Epithelial cell of esophagus (primary cell): ENCODE data around the gene R3HDM4.

Experiments
- DNase-seq: peaks from one replicate; pipeline ENCODE4 v3.0.0; 2010; ENCODE audit warnings: low read depth
- H3K4me3 ChIP-seq: 2 replicates; pipeline ENCODE4 v1.5.1; 2011; ENCODE audit warnings: mild to moderate bottlenecking, low read length, control low read depth
- CTCF ChIP-seq: IDR thresholded peaks from 2 replicates; pipeline ENCODE4 v1.5.1; 2011; ENCODE audit warnings: low read depth, mild to moderate bottlenecking, low read length, control low read depth, inconsistent platforms; ENCODE audit not compliant: insufficient read depth; ENCODE audit errors: missing control alignments

The R3HDM4 gene

DNA sequence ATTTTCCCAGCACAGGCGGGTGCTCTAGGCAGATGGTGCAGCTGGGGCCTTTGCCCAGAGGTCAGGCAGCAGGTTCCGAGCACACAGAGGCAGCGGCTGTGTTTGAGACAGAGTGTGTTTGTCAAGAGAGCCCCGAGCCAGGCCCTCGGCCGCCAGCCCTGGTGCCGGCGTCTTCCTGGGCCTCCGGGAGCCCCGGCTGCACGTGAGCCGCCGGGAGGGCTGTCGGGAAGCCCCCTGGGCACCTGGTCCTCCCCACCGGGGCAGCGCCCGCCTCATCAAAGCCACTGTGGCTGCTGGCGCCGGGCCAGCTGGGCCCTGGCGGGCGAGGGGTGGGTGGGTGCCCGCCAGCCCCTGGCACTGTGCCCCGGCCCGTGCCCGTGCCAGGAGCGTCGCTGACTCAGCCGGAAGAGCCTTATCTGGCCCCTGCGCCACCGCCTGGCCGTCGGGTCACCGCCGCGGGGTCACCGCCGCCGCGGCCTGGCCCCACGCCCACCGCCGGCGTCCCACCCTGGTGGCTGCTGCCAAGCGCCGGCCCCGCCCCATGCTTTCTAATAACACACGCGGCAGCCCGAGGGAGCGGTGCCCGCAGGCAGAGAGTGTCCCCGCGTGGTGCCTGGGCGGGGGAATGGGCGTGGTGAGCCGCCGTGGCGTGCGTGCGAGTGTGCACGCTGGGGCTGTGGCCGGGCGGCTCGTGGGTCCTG is 27.7 kb upstream of the R3HDM4 start:
- H3K4me3 ChIP-seq = peak overlapping the region; percentile 29
- TF ChIP-seq CTCF = no peak

GRCh38 chr19:939922-940321 is 26.9 kb upstream of the R3HDM4 start:
- H3K4me3 ChIP-seq = no peak overlapping the region
- DNase-seq = no peak
- TF ChIP-seq CTCF = no peak

More for the DNA sequence above, 27.7 kb upstream of the R3HDM4 start:
- DNase-seq = peak; percentile 48

- TF ChIP-seq CTCF = no peak
- no peak for DNase-seq
- no peak overlapping the region for H3K4me3 ChIP-seq
These were observed 26.4 kb upstream of the R3HDM4 start for GRCh38 chr19:939439-939838.

DNA sequence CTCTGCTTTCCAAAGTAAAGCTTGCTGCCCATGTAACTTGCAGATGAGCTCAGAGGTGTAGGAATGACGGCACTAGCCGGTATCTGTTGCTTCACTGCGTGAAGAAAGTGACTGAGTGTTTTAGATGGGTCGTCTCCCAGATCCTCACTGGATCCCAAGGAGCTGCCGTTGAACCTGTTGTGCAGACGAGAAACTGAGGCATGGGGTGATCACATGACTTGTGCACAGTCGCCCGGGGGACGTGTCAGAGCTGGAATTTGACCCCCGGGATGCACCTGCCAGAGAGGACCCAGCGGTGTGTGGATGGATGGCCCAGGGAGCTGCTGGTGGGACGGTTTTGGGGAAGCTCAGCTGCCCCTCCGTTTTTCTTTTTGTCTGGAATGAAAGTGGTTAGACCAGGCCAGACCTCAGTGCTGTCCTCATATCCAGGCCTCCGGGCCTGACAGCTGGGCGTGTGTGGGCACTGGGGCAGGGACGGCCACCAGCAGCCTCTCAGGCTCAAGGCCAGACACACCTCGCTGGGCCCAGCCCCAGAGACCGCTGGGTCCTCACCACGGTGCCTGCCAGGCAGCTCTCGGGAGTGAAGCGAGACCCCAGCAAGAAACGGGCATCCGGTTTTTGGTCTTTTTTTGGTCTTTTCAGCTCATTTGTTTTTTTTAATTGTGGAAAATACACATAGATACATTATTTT is 25.4 kb upstream of the R3HDM4 start:
- no peak for DNase-seq
- TF ChIP-seq CTCF = no peak
- no peak overlapping the region for H3K4me3 ChIP-seq

DNA sequence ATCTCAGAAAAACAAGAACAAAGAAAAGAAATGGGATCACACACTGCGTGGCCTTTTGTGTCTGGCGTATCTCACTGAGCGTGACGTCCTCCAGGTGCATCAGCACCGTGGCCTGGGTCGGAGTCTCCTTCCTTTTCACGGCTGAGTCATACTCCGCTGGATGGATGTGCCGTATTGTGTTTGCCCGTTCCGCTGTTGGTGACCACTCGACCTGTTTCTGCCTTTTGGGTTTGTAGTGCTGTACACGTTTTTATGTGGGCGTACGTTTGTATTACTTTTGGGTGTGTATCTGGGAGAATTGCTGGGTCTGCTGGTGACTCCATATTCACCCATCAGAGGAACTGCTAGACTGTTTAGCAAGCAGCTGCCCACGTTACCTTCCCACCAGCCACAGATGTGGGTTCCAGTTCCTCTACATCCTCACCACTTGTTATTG is 24.3 kb upstream of the R3HDM4 start:
- TF ChIP-seq CTCF = no peak
- no peak for DNase-seq
- no peak overlapping the region for H3K4me3 ChIP-seq

- no peak for DNase-seq
- no peak for TF ChIP-seq CTCF
These were observed 23.1 kb upstream of the R3HDM4 start for GRCh38 chr19:936175-936546.

DNA sequence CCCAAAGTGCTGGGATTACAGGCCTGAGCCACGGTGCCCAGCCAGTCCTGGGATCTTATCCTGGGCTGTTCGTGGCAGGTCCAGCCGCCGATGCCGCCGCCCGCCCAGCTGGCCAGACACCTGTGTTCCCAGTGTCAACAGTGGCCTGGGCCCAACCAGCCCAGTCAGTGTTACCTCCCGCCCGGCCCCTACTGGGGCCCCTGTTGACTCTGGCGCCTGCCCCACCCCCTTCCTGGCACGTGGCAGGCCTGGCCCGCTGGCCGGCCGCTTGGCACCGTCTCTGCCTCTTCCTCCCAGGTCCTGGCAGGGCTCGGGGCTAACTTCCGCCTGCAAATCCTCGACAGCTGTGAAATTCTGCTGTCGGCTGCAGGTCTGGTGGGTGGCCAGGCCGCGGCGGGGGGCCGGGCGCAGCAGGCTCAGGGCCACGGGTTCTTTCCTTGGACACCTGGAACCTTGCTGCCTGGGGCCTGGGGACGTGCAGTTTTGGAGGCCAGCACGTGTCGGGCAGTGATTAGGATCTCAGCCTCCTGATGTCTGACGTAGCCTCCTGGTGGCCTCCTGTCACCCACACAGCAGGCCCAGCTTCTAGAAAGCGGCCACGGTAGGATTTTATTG is 22.0 kb upstream of the R3HDM4 start:
- H3K4me3 ChIP-seq = no peak overlapping the region
- no peak for DNase-seq
- no peak for TF ChIP-seq CTCF

More at GRCh38 chr19:936175-936546, 23.1 kb upstream of the R3HDM4 start:
- H3K4me3 ChIP-seq = no peak overlapping the region
